Endometrium (tissue), 2 donors: ENCODE results near the gene ARFGAP1.

Experiments used
- FAIRE-seq: peaks from 2 replicates; lab custom pipeline; 2012; peaks lifted over from hg19 to GRCh38; lab: Jason Lieb, UNC
- donor health status: control.
- donor health status: control.

ARFGAP1 gene

GRCh38 chr20:63321148-63321831, 48.7 kb downstream of the ARFGAP1 start:
- FAIRE-seq: no peak

GRCh38 chr20:63322146-63322932, 49.7 kb downstream of the ARFGAP1 start:
- FAIRE-seq: no peak

- no peak for FAIRE-seq
These were observed 50.3 kb downstream of the ARFGAP1 start for GRCh38 chr20:63322933-63323273.

GRCh38 chr20:63323357-63323981, 50.9 kb downstream of the ARFGAP1 start:
- FAIRE-seq: no peak

- no peak for FAIRE-seq
These were observed 52.4 kb downstream of the ARFGAP1 start for GRCh38 chr20:63325021-63325471.

GRCh38 chr20:63325554-63326313, 53.1 kb downstream of the ARFGAP1 start:
- FAIRE-seq: no peak

GRCh38 chr20:63326314-63327230, 54.0 kb downstream of the ARFGAP1 start:
- FAIRE-seq: no peak

- FAIRE-seq: no peak
These were observed 54.7 kb downstream of the ARFGAP1 start for GRCh38 chr20:63327231-63327745.

GRCh38 chr20:63328026-63328700, 55.5 kb downstream of the ARFGAP1 start:
- no peak for FAIRE-seq

- no peak for FAIRE-seq
These were observed 56.2 kb downstream of the ARFGAP1 start for GRCh38 chr20:63328718-63329275.

GRCh38 chr20:63329331-63330083, 56.9 kb downstream of the ARFGAP1 start:
- no peak for FAIRE-seq

GRCh38 chr20:63330084-63330760, 57.6 kb downstream of the ARFGAP1 start:
- no peak for FAIRE-seq

GRCh38 chr20:63330940-63331339, 58.3 kb downstream of the ARFGAP1 start:
- FAIRE-seq: no peak

- no peak for FAIRE-seq
These were observed 59.3 kb downstream of the ARFGAP1 start for GRCh38 chr20:63331741-63332400.

- FAIRE-seq: no peak
These were observed 60.1 kb downstream of the ARFGAP1 start for GRCh38 chr20:63332488-63333240.

GRCh38 chr20:63333241-63333836, 60.7 kb downstream of the ARFGAP1 start:
- no peak for FAIRE-seq

GRCh38 chr20:63334356-63334755, 61.7 kb downstream of the ARFGAP1 start:
- FAIRE-seq: no peak
